GM18502 (cell line): ENCODE data around the gene NTNG1.
"Not testable (repeated sequence)": the region's sequence is repeated elsewhere in the genome, so short reads cannot be mapped to it uniquely, and the experiment has no call there.

Source experiments
- ATAC-seq: cut with Tn5 transposase; IDR thresholded peaks from one replicate; pipeline ENCODE4 v1.9.1; 2021; ENCODE audit warnings: mild to moderate bottlenecking; ENCODE audit not compliant: unreplicated experiment, poor library complexity

Gene NTNG1

GRCh38 chr1:107142140-107142542, 1.3 kb downstream of the NTNG1 start:
- no peak for ATAC-seq

GRCh38 chr1:107142666-107143065, 1.8 kb downstream of the NTNG1 start:
- no peak for ATAC-seq

- ATAC-seq = no peak
Measured at GRCh38 chr1:107145637-107146036, 4.8 kb downstream of the NTNG1 start.

- no peak for ATAC-seq
Measured at GRCh38 chr1:107147843-107148242, 7.0 kb downstream of the NTNG1 start.

GRCh38 chr1:107149946-107150345, 9.1 kb downstream of the NTNG1 start:
- no peak for ATAC-seq

GRCh38 chr1:107151295-107151694, 10.5 kb downstream of the NTNG1 start:
- ATAC-seq = no peak

- no peak for ATAC-seq
Measured at GRCh38 chr1:107152395-107152794, 11.6 kb downstream of the NTNG1 start.

GRCh38 chr1:107153014-107153413, 12.2 kb downstream of the NTNG1 start:
- ATAC-seq = no peak

GRCh38 chr1:107158496-107158895, 17.7 kb downstream of the NTNG1 start:
- ATAC-seq = no peak

GRCh38 chr1:107158991-107159390, 18.2 kb downstream of the NTNG1 start:
- no peak for ATAC-seq

GRCh38 chr1:107162745-107163144, 21.9 kb downstream of the NTNG1 start:
- no peak for ATAC-seq

GRCh38 chr1:107164901-107165300, 24.1 kb downstream of the NTNG1 start:
- not testable (repeated sequence) for ATAC-seq

- no peak for ATAC-seq
Measured at GRCh38 chr1:107169615-107170014, 28.8 kb downstream of the NTNG1 start.

GRCh38 chr1:107171333-107171732, 30.5 kb downstream of the NTNG1 start:
- no peak for ATAC-seq

GRCh38 chr1:107172450-107173170, 31.8 kb downstream of the NTNG1 start:
- no peak for ATAC-seq

GRCh38 chr1:107175102-107175909, 34.5 kb downstream of the NTNG1 start:
- no peak for ATAC-seq

- ATAC-seq = no peak
Measured at GRCh38 chr1:107181253-107181969, 40.6 kb downstream of the NTNG1 start.

- no peak for ATAC-seq
Measured at GRCh38 chr1:107183011-107183410, 42.2 kb downstream of the NTNG1 start.

- ATAC-seq = no peak
Measured at GRCh38 chr1:107184888-107185287, 44.0 kb downstream of the NTNG1 start.

- ATAC-seq = no peak
Measured at GRCh38 chr1:107187399-107187798, 46.6 kb downstream of the NTNG1 start.

GRCh38 chr1:107188160-107188559, 47.3 kb downstream of the NTNG1 start:
- no peak for ATAC-seq
